A204.1 (cell line): ENCODE measurements around the gene KCNG4.
"Not testable (repeated sequence)": the region's sequence is repeated elsewhere in the genome, so short reads cannot be mapped to it uniquely, and the experiment has no call there.

Experiments used
- FAIRE-seq: peaks from 2 replicates; lab custom pipeline; 2012; peaks lifted over from hg19 to GRCh38; lab: Jason Lieb, UNC

KCNG4 gene

GRCh38 chr16:84233748-84234147 lies 6.1 kb downstream of the KCNG4 start:
- FAIRE-seq, result no peak

GRCh38 chr16:84232969-84233368 lies 6.8 kb downstream of the KCNG4 start:
- FAIRE-seq, result no peak

- no peak for FAIRE-seq
Observed at GRCh38 chr16:84232060-84232459, 7.8 kb downstream of the KCNG4 start.

- FAIRE-seq, result no peak
Observed at GRCh38 chr16:84229471-84229870, 10.3 kb downstream of the KCNG4 start.

- no peak for FAIRE-seq
Observed at GRCh38 chr16:84228256-84228838, 11.5 kb downstream of the KCNG4 start.

GRCh38 chr16:84227548-84227947 lies 12.3 kb downstream of the KCNG4 start:
- no peak for FAIRE-seq

- FAIRE-seq, result no peak
Observed at GRCh38 chr16:84226026-84226425, 13.8 kb downstream of the KCNG4 start.

GRCh38 chr16:84225571-84225970 lies 14.2 kb downstream of the KCNG4 start:
- FAIRE-seq, result no peak

- FAIRE-seq, result no peak
Observed at GRCh38 chr16:84225126-84225525, 14.7 kb downstream of the KCNG4 start.

- no peak for FAIRE-seq
Observed at GRCh38 chr16:84224554-84224953, 15.3 kb downstream of the KCNG4 start.

GRCh38 chr16:84223456-84223855 lies 16.4 kb downstream of the KCNG4 start:
- FAIRE-seq, result no peak

GRCh38 chr16:84220851-84221250 lies 19.0 kb downstream of the KCNG4 start:
- FAIRE-seq, result no peak

GRCh38 chr16:84218956-84219355 lies 20.9 kb downstream of the KCNG4 start:
- no peak for FAIRE-seq

- FAIRE-seq, result no peak
Observed at GRCh38 chr16:84218176-84218823, 21.5 kb downstream of the KCNG4 start.

GRCh38 chr16:84216144-84216543 lies 23.7 kb downstream of the KCNG4 start:
- not testable (repeated sequence) for FAIRE-seq

GRCh38 chr16:84215531-84215930 lies 24.3 kb downstream of the KCNG4 start:
- FAIRE-seq, result no peak

GRCh38 chr16:84214451-84215066 lies 25.3 kb downstream of the KCNG4 start:
- FAIRE-seq, result no peak

GRCh38 chr16:84212631-84213030 lies 27.2 kb downstream of the KCNG4 start:
- no peak for FAIRE-seq

- FAIRE-seq, result no peak
Observed at GRCh38 chr16:84212154-84212553, 27.7 kb downstream of the KCNG4 start.

GRCh38 chr16:84209989-84210388 lies 29.8 kb downstream of the KCNG4 start:
- FAIRE-seq, result no peak

GRCh38 chr16:84207879-84208278 lies 31.9 kb downstream of the KCNG4 start:
- no peak for FAIRE-seq

GRCh38 chr16:84207251-84207650 lies 32.6 kb downstream of the KCNG4 start:
- no peak for FAIRE-seq

- FAIRE-seq, result no peak
Observed at GRCh38 chr16:84205976-84206691, 33.7 kb downstream of the KCNG4 start.
